GM23338 (cell line): ENCODE measurements around the gene SRSF9.
A peak's percentile ranks its signal among the peaks of the same experiment; 100 is the strongest.

Experiments used
- CREB1 ChIP-seq: fragments of 250-450 bp; sonication (Bioruptor Pico); IDR thresholded peaks from 2 replicates; pipeline ENCODE4 v1.5.0; 2020; ENCODE audit warnings: low read depth, mild to moderate bottlenecking, moderate library complexity
- CTCF ChIP-seq, 2 experiments: fragments of 200-600 bp in 1 of 2; sonication (generic) in 1 of 2; conservative IDR thresholded peaks; 2 replicates each; pipeline versions ENCODE4 v1.5.1 to v1.6.1; 2016 to 2017; ENCODE audit warnings: antibody characterized with exemption in 2 of 2, low read depth in 2 of 2, mild to moderate bottlenecking in 2 of 2, moderate library complexity in 1 of 2
- EZH2 ChIP-seq: fragments of 200-600 bp; sonication (generic); IDR thresholded peaks from one replicate; pipeline ENCODE4 v1.8.0; 2017; ENCODE audit warnings: antibody characterized with exemption, mild to moderate bottlenecking, low read depth; ENCODE audit not compliant: unreplicated experiment
- EZH2phosphoT487 ChIP-seq: fragments of 200-600 bp; sonication (generic); IDR thresholded peaks from one replicate; pipeline ENCODE4 v1.8.1; 2018; ENCODE audit warnings: antibody characterized with exemption; ENCODE audit not compliant: unreplicated experiment
- JUNB ChIP-seq: IDR thresholded peaks from one replicate; pipeline ENCODE4 v1.6.1; 2016; ENCODE audit warnings: antibody characterized with exemption; ENCODE audit not compliant: unreplicated experiment
- NANOG ChIP-seq: IDR thresholded peaks from 2 replicates; pipeline ENCODE4 v1.6.1; 2016; ENCODE audit warnings: antibody characterized with exemption, borderline replicate concordance
- POLR2AphosphoS5 ChIP-seq: IDR thresholded peaks from 2 replicates; pipeline ENCODE4 v1.6.1; 2016; ENCODE audit warnings: antibody characterized with exemption, low read depth
- REST ChIP-seq: IDR thresholded peaks from one replicate; pipeline ENCODE4 v1.6.1; 2018; ENCODE audit warnings: antibody characterized with exemption; ENCODE audit not compliant: unreplicated experiment
- STAT1 ChIP-seq: IDR thresholded peaks from one replicate; pipeline ENCODE4 v1.6.1; 2016; ENCODE audit warnings: antibody characterized with exemption; ENCODE audit not compliant: unreplicated experiment
- ZNF331 ChIP-seq: fragments of 250-450 bp; sonication (Bioruptor Pico); IDR thresholded peaks from 2 replicates; pipeline ENCODE4 v1.5.0; 2020; ENCODE audit warnings: low read depth, mild to moderate bottlenecking, moderate library complexity

- TF ChIP-seq CTCF (conservative IDR thresholded peaks at IDR 0.05; ENCODE audit: low read depth in 2 of 2) = peak; percentile 66 to 72
- no peak for TF ChIP-seq POLR2AphosphoS5
- no peak for TF ChIP-seq REST
- no peak for TF ChIP-seq CREB1 (CRISPR knock-in tag)
- no peak for TF ChIP-seq EZH2
- no peak for TF ChIP-seq EZH2phosphoT487
- TF ChIP-seq JUNB = no peak
- no peak for TF ChIP-seq ZNF331
- TF ChIP-seq NANOG = no peak
- TF ChIP-seq STAT1 = no peak
Observed at GRCh38 chr12:120466560-120467315, 2.8 kb downstream of the SRSF9 start.
